Right atrium auricular region (tissue), 2 donors: ENCODE measurements around the gene NAT9. TPM values are rescaled to one million over a fixed set of nuclear protein-coding genes. Genes with fewer than 3 reads are reported as not detected.

ENCODE experiments used
- DNase-seq: peaks from one replicate; pipeline ENCODE4 v3.0.0-alpha.2; 2019; ENCODE audit warnings: low spot score
- H3K27ac ChIP-seq, 2 donors: fragments of 200-600 bp; sonication (generic); 1 replicate in 1 of 2; 2 replicates in 1 of 2; pipeline ENCODE4 v1.5.1; 2016 to 2019
- H3K27me3 ChIP-seq, 2 donors: fragments of 200-600 bp; sonication (generic); one replicate each; pipeline versions ENCODE4 v1.5.1 to v1.6.0; 2017 to 2019
- H3K36me3 ChIP-seq: fragments of 200-600 bp; sonication (generic); one replicate; pipeline ENCODE4 v1.5.1; 2016
- H3K4me1 ChIP-seq, 2 donors: fragments of 200-600 bp; sonication (generic); one replicate each; pipeline versions ENCODE4 v1.5.1 to v1.6.0; 2017 to 2019
- H3K4me3 ChIP-seq, 2 donors: fragments of 200-600 bp; sonication (generic); 1 replicate in 1 of 2; 2 replicates in 1 of 2; pipeline ENCODE4 v1.5.1; 2017 to 2019; ENCODE audit warnings: mild to moderate bottlenecking in 1 of 2, moderate library complexity in 1 of 2
- H3K9me3 ChIP-seq, 2 donors: fragments of 200-600 bp; sonication (generic); one replicate each; pipeline ENCODE4 v1.5.1; 2019
- total RNA-seq, 2 donors: library from RNA; depleted of rRNA; stranded (reverse); fragments of >200 nt; gene quantifications; one replicate each; pipeline ENCODE4 v1.1.0, GENCODE V29; 2016
- TF ChIP-seq, protein P1 (sequence below), 2 donors: fragments of 200-600 bp; sonication (generic); IDR thresholded peaks; one replicate each; pipeline ENCODE4 v1.5.1; 2019; ENCODE audit warnings: antibody characterized with exemption in 2 of 2

The NAT9 gene
- total RNA-seq, 2 donors from 2014 or later: 16.2 to 18.7 TPM

GRCh38 chr17:74807441-74807840 is 31.3 kb upstream of the NAT9 start:
- H3K4me3 ChIP-seq: no peak overlapping the region
- H3K36me3 ChIP-seq: peaks cover 4% of the 10 kb centered on the region
- TF ChIP-seq, protein P1, sequence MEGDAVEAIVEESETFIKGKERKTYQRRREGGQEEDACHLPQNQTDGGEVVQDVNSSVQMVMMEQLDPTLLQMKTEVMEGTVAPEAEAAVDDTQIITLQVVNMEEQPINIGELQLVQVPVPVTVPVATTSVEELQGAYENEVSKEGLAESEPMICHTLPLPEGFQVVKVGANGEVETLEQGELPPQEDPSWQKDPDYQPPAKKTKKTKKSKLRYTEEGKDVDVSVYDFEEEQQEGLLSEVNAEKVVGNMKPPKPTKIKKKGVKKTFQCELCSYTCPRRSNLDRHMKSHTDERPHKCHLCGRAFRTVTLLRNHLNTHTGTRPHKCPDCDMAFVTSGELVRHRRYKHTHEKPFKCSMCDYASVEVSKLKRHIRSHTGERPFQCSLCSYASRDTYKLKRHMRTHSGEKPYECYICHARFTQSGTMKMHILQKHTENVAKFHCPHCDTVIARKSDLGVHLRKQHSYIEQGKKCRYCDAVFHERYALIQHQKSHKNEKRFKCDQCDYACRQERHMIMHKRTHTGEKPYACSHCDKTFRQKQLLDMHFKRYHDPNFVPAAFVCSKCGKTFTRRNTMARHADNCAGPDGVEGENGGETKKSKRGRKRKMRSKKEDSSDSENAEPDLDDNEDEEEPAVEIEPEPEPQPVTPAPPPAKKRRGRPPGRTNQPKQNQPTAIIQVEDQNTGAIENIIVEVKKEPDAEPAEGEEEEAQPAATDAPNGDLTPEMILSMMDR (IDR thresholded peaks at IDR 0.05): no peak
- H3K27ac ChIP-seq: no peak overlapping the region
- H3K4me1 ChIP-seq: peaks cover 0 to 24% of the 10 kb centered on the region in 2 donors
- DNase-seq: no peak
- no peaks in the 10 kb centered on the region for H3K27me3 ChIP-seq
- H3K9me3 ChIP-seq: no peaks in the 10 kb centered on the region

DNA sequence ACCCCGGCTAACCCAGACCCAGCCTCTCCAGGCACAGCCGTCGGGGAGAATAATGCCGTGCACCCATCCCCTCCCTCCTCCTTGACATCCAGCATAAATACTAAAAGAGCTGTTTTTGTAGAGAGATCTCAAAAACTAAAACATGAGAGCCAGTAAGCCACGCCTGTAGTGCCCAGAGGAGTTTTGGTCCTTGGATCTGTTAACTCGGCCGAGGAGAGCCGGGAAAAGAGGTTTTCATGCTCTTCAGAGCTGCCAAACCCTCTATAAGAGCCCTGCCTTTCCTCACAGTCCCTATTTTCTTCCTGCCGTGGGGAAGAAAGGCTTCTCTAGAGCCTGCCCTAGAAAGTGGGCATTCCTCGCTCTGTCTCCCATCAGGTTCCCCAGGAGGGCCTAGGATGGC is 30.2 kb upstream of the NAT9 start:
- H3K36me3 ChIP-seq: peaks cover 4% of the 10 kb centered on the region

DNA sequence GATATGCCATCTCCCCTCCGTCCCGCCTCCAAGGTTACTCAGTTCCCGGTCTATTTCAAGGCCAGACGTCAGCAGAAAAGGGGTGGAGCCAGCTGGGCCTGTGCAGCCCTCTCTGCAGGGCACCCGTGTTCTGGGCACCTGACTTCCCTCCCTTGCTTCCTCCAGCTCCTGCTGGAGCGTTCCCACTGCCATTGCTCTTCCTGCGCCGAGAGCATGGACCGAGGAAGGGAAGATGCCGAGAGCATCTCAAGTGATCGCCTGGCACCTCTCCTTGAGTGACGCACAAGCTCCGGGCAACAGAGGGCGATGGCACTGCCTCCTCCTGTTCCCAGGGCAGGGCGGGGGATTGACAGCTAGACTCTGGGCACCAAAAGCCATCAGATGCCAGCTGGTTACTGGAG is 29.4 kb upstream of the NAT9 start:
- TF ChIP-seq, protein P1 (IDR thresholded peaks at IDR 0.05): no peak
- Histone ChIP-seq H3K27ac (no peak overlapping the region), H3K27me3 (no peaks in the 10 kb centered on the region), H3K4me3 (no peak overlapping the region), H3K4me1 (peaks cover 0 to 5% of the 10 kb centered on the region in 2 donors), H3K36me3 (peaks cover 4% of the 10 kb centered on the region), H3K9me3 (no peaks in the 10 kb centered on the region)
- no peak for DNase-seq

More for the DNA sequence above, 30.2 kb upstream of the NAT9 start:
- H3K4me3 ChIP-seq: no peak overlapping the region
- TF ChIP-seq, protein P1 (IDR thresholded peaks at IDR 0.05): no peak
- H3K4me1 ChIP-seq: peaks cover 0 to 13% of the 10 kb centered on the region in 2 donors
- no peak for DNase-seq
- no peaks in the 10 kb centered on the region for H3K27me3 ChIP-seq
- H3K9me3 ChIP-seq: no peaks in the 10 kb centered on the region
- H3K27ac ChIP-seq: no peak overlapping the region

GRCh38 chr17:74804683-74805082 is 28.5 kb upstream of the NAT9 start:
- Histone ChIP-seq H3K36me3 (peaks cover 4% of the 10 kb centered on the region), H3K4me1 (no peaks in the 10 kb centered on the region), H3K4me3 (no peak overlapping the region), H3K9me3 (no peaks in the 10 kb centered on the region), H3K27ac (no peak overlapping the region), H3K27me3 (no peaks in the 10 kb centered on the region)
- TF ChIP-seq, protein P1 (IDR thresholded peaks at IDR 0.05): no peak
- DNase-seq: no peak

DNA sequence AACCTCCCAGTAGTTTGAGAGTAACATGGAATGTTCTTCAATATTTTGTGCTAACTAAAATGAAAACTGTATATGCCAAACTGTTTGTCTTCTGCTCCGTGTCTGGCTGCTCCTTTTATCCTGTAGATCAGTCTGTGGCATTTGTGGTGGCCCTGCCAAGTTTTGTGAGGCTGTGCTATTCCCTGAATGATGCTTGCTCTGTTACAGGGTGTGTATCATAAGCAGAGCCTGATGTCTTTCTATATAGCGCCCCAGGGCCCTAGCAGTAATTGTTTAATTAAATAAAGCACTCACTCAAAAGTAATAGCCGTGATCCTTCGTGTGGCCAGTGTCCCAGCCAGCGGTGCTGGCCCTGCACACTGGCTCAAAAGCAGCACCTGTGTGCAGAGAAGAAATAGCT is 27.8 kb upstream of the NAT9 start:
- Histone ChIP-seq H3K36me3 (peaks cover 4% of the 10 kb centered on the region), H3K27me3 (no peaks in the 10 kb centered on the region), H3K27ac (no peak overlapping the region), H3K9me3 (no peaks in the 10 kb centered on the region), H3K4me3 (no peak overlapping the region), H3K4me1 (no peaks in the 10 kb centered on the region)
- TF ChIP-seq, protein P1 (IDR thresholded peaks at IDR 0.05): no peak
- DNase-seq: no peak

DNA sequence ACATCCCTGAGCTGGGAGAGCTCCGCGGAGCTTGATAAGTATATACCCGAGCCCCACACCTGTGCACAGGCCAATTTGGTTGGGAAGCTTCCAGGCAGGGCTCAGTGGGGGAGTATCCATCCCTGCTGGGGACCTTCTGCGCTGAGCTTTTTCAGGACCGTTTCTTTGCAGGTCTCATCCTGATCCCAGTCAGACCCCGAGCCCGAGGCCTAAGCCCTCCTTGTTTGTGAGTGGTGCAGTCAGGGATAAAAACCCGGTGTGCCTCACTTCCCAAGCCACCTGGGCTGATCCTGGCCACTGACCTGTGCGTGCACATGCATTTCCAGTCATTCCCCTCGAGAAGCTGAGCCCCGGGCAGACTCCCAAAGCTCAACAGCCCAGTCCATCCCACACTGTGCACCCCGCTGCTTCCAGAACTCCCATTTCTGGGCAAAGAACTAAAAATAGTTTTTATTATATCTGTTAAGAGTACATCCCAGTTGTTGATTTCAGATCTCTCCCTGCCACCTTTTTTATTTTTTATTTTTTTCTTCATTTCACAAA is 27.3 kb upstream of the NAT9 start:
- no peak for DNase-seq
- Histone ChIP-seq H3K27me3 (no peaks in the 10 kb centered on the region), H3K36me3 (peaks cover 4% of the 10 kb centered on the region), H3K9me3 (no peaks in the 10 kb centered on the region), H3K4me1 (no peaks in the 10 kb centered on the region), H3K27ac (no peak overlapping the region), H3K4me3 (no peak overlapping the region)
- TF ChIP-seq, protein P1 (IDR thresholded peaks at IDR 0.05): no peak
